ENCODE measurements around the gene MPND. TPM values are rescaled to one million over a fixed set of nuclear protein-coding genes. Genes with fewer than 3 reads are reported as not detected.

Gene MPND
- total and polyA plus RNA-seq, 2 of the 13 experiments (the other 11 are each of a cell fraction or from before 2014, with no cell fraction given), result 10.8 to 15.8 TPM

GRCh38 chr19:4324228-4324627, 19.1 kb upstream of the MPND start (continued):
- TF ChIP-seq ZNF580 (CRISPR knock-in tag; IDR thresholded peaks at IDR 0.05; ENCODE audit: borderline replicate concordance, low read depth) (no peak), GABPB1 (CRISPR knock-in tag; IDR thresholded peaks at IDR 0.05) (no peak)

- H3K27me3 ChIP-seq (ENCODE audit: control insufficient read depth in 1 of 2, insufficient read depth in 2 of 2, low read length in 2 of 2), result no peaks in the 10 kb centered on the region
- no TSS peak for BruUV-seq (replicated peaks)
- intact Hi-C loops (cut with micrococcal nuclease; ENCODE audit: unreplicated experiment), result no loop called here
- no peak for TF ChIP-seq PAWR (CRISPR knock-in tag; IDR thresholded peaks at IDR 0.05; ENCODE audit: borderline replicate concordance)
- no peak for TF ChIP-seq TFDP2 (CRISPR knock-in tag; IDR thresholded peaks at IDR 0.05)
- TF ChIP-seq AFF4 (CRISPR knock-in tag; IDR thresholded peaks at IDR 0.05), result no peak
- no peak for TF ChIP-seq HMGA1 (CRISPR knock-in tag; conservative IDR thresholded peaks at IDR 0.05)
- TF ChIP-seq TBX3 (IDR thresholded peaks at IDR 0.05; ENCODE audit: borderline replicate concordance), result no peak
- no peak for TF ChIP-seq NFAT5 (CRISPR knock-in tag; IDR thresholded peaks at IDR 0.05)
- no peak for TF ChIP-seq ZNF337 (CRISPR knock-in tag; IDR thresholded peaks at IDR 0.05; ENCODE audit: borderline replicate concordance, low read depth)
- no peak for TF ChIP-seq ATF4 (CRISPR knock-in tag; IDR thresholded peaks at IDR 0.05)
Measured at GRCh38 chr19:4326215-4326836, 17.0 kb upstream of the MPND start.

More at GRCh38 chr19:4326215-4326836, 17.0 kb upstream of the MPND start:
- Histone ChIP-seq H3K4me3 (replicated peaks in 1 of 3; ENCODE audit: insufficient read depth in 1 of 3, low read depth in 2 of 3, low read length in 3 of 3) (no peak overlapping the region), H3K4me1 (ENCODE audit: insufficient read depth, low read length) (no peaks in the 10 kb centered on the region), H3K4me2 (ENCODE audit: low read depth, low read length) (no peak overlapping the region), H2AFZ (ENCODE audit: low read length) (no peak overlapping the region), H3K79me2 (ENCODE audit: insufficient read depth, low read length) (no peaks in the 10 kb centered on the region), H3K9ac (ENCODE audit: insufficient read depth, low read depth, low read length) (no peak overlapping the region), H3K27ac (ENCODE audit: extremely low read length, insufficient read depth, low read length) (no peak overlapping the region), H3K36me3 (replicated peaks in 1 of 2; ENCODE audit: control insufficient read depth in 1 of 2, insufficient read depth in 2 of 2, low read length in 2 of 2) (peaks cover 0 to 3% of the 10 kb centered on the region in 2 experiments; a peak in 1 of 5 replicates), H4K20me1 (ENCODE audit: insufficient read depth, low read length) (no peaks in the 10 kb centered on the region), H3K9me3 (ENCODE audit: low read length) (no peaks in the 10 kb centered on the region)
- POLR2A ChIA-PET, result no interaction called here
- FAIRE-seq (no peak), ATAC-seq (no peak), DNase-seq (ENCODE audit: low spot score) (no peak)
- 94% methylated on average over 13 of the region's 13 CpGs for WGBS (ENCODE audit: low lambda C conversion rate)
- CTCF ChIA-PET (ENCODE audit: low intra/inter-chr PET ratio, low total read pairs), result no interaction called here
- in situ Hi-C loops (cut with HindIII; ENCODE audit: extremely low pct_ligation_motif_present, low pct_unique_long_range_greater_than_20kb), result no loop called here

All from HepG2 (cell line).